IMR-90 (cell line): Measurements from ENCODE around the gene IMPG2. TPM values are rescaled to one million over a fixed set of nuclear protein-coding genes. Genes with fewer than 3 reads are reported as not detected.

Experiments used
- ATAC-seq: fragments of 200-7000 bp; cut with Tn5 transposase; 2 replicates; pipeline ENCODE4 v1.9.1; 2020; ENCODE audit warnings: low read depth, mild to moderate bottlenecking, moderate library complexity
- BruUV-seq: library from RNA; stranded (reverse); fragments of 400-500 nt; replicated peaks from 2 replicates; lab custom pipeline; 2021; lab: Mats Ljungman, UMichigan
- CTCF ChIA-PET: fragments of 300-600 bp; formaldehyde crosslinking; extraction: SDS; loops from one replicate; lab custom pipeline; 2021; ENCODE audit warnings: antibody characterized with exemption; lab: Yijun Ruan, JAX
- POLR2A ChIA-PET: fragments of 300-600 bp; sonication (Branson Sonifier 250); formaldehyde crosslinking; loops from one replicate; lab custom pipeline; 2022; ENCODE audit warnings: antibody characterized with exemption; ENCODE audit not compliant: unreplicated experiment; lab: Charles Lee
- DNase-seq: peaks from one replicate; pipeline ENCODE4 v3.0.0; 2013
- H2AFZ ChIP-seq: replicated peaks from 2 replicates; pipeline ENCODE3; 2013; ENCODE audit warnings: low read length, mild to moderate bottlenecking; ENCODE audit not compliant: poor library complexity
- H2AK5ac ChIP-seq: 2 replicates; pipeline ENCODE4 v1.6.1; 2013; ENCODE audit warnings: low read depth, low read length, inconsistent platforms
- H2AK9ac ChIP-seq: replicated peaks from 2 replicates; pipeline ENCODE3; 2013; ENCODE audit warnings: mild to moderate bottlenecking, low read depth, low read length, moderate library complexity; ENCODE audit not compliant: poor library complexity
- H2BK120ac ChIP-seq: 2 replicates; pipeline ENCODE4 v1.6.1; 2013; ENCODE audit warnings: low read depth, low read length, inconsistent platforms
- H2BK15ac ChIP-seq: 3 replicates; pipeline ENCODE4 v1.6.1; 2013; ENCODE audit warnings: low read depth, low read length, inconsistent platforms
- H2BK20ac ChIP-seq: 2 replicates; pipeline ENCODE4 v1.6.1; 2013; ENCODE audit warnings: low read depth, mild to moderate bottlenecking, inconsistent platforms, low read length, moderate library complexity
- H2BK5ac ChIP-seq: 2 replicates; pipeline ENCODE4 v1.6.1; 2013; ENCODE audit warnings: mild to moderate bottlenecking, low read depth, low read length, inconsistent platforms; ENCODE audit not compliant: poor library complexity, severe bottlenecking
- H3K14ac ChIP-seq: replicated peaks from 2 replicates; pipeline ENCODE4 v1.6.1; 2013; ENCODE audit warnings: low read depth, low read length, inconsistent platforms
- H3K18ac ChIP-seq: 2 replicates; pipeline ENCODE4 v1.6.1; 2013; ENCODE audit warnings: low read depth, low read length, control low read depth
- H3K23ac ChIP-seq: 2 replicates; pipeline ENCODE4 v1.6.1; 2013; ENCODE audit warnings: low read depth, low read length, inconsistent platforms
- H3K27ac ChIP-seq: 2 replicates; pipeline ENCODE4 v1.5.1; 2013; ENCODE audit warnings: mild to moderate bottlenecking, control low read depth, low read length; ENCODE audit not compliant: insufficient read depth
- H3K27me3 ChIP-seq: 2 replicates; pipeline ENCODE4 v1.6.1; 2013; ENCODE audit warnings: low read length; ENCODE audit not compliant: control insufficient read depth, insufficient read depth
- H3K36me3 ChIP-seq: 2 replicates; pipeline ENCODE4 v1.6.1; 2013; ENCODE audit warnings: low read length, mixed read lengths; ENCODE audit not compliant: control insufficient read depth, insufficient read depth
- H3K4ac ChIP-seq: 2 replicates; pipeline ENCODE4 v1.6.1; 2013; ENCODE audit warnings: low read depth, low read length, inconsistent platforms
- H3K4me1 ChIP-seq: 2 replicates; pipeline ENCODE4 v1.6.1; 2013; ENCODE audit warnings: low read length, mixed read lengths; ENCODE audit not compliant: control insufficient read depth, insufficient read depth
- H3K4me2 ChIP-seq: 2 replicates; pipeline ENCODE4 v1.6.1; 2013; ENCODE audit warnings: low read depth, mild to moderate bottlenecking, control low read depth, low read length, moderate library complexity
- H3K4me3 ChIP-seq: 2 replicates; pipeline ENCODE4 v1.5.1; 2013; ENCODE audit warnings: low read depth, mild to moderate bottlenecking, control low read depth, low read length, moderate library complexity; ENCODE audit not compliant: insufficient read depth
- H3K56ac ChIP-seq: 2 replicates; pipeline ENCODE4 v1.6.1; 2013; ENCODE audit warnings: low read length, inconsistent platforms; ENCODE audit not compliant: insufficient read depth; ENCODE audit errors: extremely low read depth
- H3K79me1 ChIP-seq, 2 experiments: 2 replicates each; pipeline ENCODE4 v1.6.1; 2013; ENCODE audit warnings: low read length in 2 of 2, inconsistent platforms in 1 of 2, low read depth in 1 of 2
- H3K9ac ChIP-seq: 2 replicates; pipeline ENCODE4 v1.6.1; 2013; ENCODE audit warnings: low read depth, low read length, control low read depth
- H3K9me1 ChIP-seq: 2 replicates; pipeline ENCODE4 v1.6.1; 2013; ENCODE audit warnings: low read length, inconsistent platforms; ENCODE audit not compliant: insufficient read depth
- H3K9me3 ChIP-seq: 2 replicates; pipeline ENCODE4 v1.6.1; 2013; ENCODE audit warnings: low read length; ENCODE audit not compliant: control insufficient read depth, insufficient read depth
- H4K20me1 ChIP-seq: 2 replicates; pipeline ENCODE4 v1.6.1; 2013; ENCODE audit warnings: low read length, inconsistent platforms; ENCODE audit not compliant: insufficient read depth
- H4K5ac ChIP-seq: 2 replicates; pipeline ENCODE4 v1.6.1; 2013; ENCODE audit warnings: mild to moderate bottlenecking, low read depth, low read length, control low read depth
- H4K8ac ChIP-seq, 2 experiments: 2 replicates each; pipeline ENCODE4 v1.6.1; 2013; ENCODE audit warnings: low read depth in 2 of 2, low read length in 2 of 2, control low read depth in 1 of 2, inconsistent platforms in 1 of 2
- H4K91ac ChIP-seq: 2 replicates; pipeline ENCODE4 v1.6.1; 2013; ENCODE audit warnings: low read depth, low read length, inconsistent platforms; ENCODE audit not compliant: insufficient read depth
- BHLHE40 ChIP-seq: fragments of 150-350 bp; IDR thresholded peaks from 2 replicates; pipeline ENCODE4 v1.6.1; 2016; ENCODE audit warnings: mild to moderate bottlenecking, low read depth, low read length
- CEBPB ChIP-seq: IDR thresholded peaks from 2 replicates; pipeline ENCODE4 v1.6.1; 2012; ENCODE audit warnings: low read depth, low read length, improper control_type of control experiment
- CTCF ChIP-seq: conservative IDR thresholded peaks from 2 replicates; pipeline ENCODE4 v1.5.1; 2012; ENCODE audit warnings: mild to moderate bottlenecking, low read depth, low read length, improper control_type of control experiment
- ELK1 ChIP-seq: fragments of 150-350 bp; IDR thresholded peaks from 2 replicates; pipeline ENCODE4 v1.6.1; 2016; ENCODE audit warnings: low read depth, mild to moderate bottlenecking, low read length, moderate library complexity, borderline replicate concordance
- FOS ChIP-seq: fragments of 150-350 bp; IDR thresholded peaks from 2 replicates; pipeline ENCODE4 v1.6.1; 2016; ENCODE audit warnings: low read depth, low read length
- MAZ ChIP-seq: IDR thresholded peaks from 2 replicates; pipeline ENCODE4 v1.6.1; 2012; ENCODE audit warnings: low read depth, mild to moderate bottlenecking, low read length, improper control_type of control experiment, moderate library complexity, borderline replicate concordance
- MXI1 ChIP-seq: IDR thresholded peaks from 2 replicates; pipeline ENCODE4 v1.6.1; 2012; ENCODE audit warnings: low read depth, mild to moderate bottlenecking, low read length, moderate library complexity, borderline replicate concordance
- NFE2L2 ChIP-seq: fragments of 150-350 bp; IDR thresholded peaks from 2 replicates; pipeline ENCODE4 v1.6.1; 2016; ENCODE audit warnings: low read depth, mild to moderate bottlenecking, low read length
- POLR2A ChIP-seq: IDR thresholded peaks from 2 replicates; pipeline ENCODE4 v1.6.1; 2012; ENCODE audit warnings: mild to moderate bottlenecking, low read depth, low read length
- RAD21 ChIP-seq: IDR thresholded peaks from 2 replicates; pipeline ENCODE4 v1.6.1; 2012; ENCODE audit warnings: low read length, improper control_type of control experiment
- RCOR1 ChIP-seq: IDR thresholded peaks from 2 replicates; pipeline ENCODE4 v1.6.1; 2012; ENCODE audit warnings: mild to moderate bottlenecking, low read length, improper control_type of control experiment; ENCODE audit not compliant: insufficient replicate concordance
- RFX5 ChIP-seq: IDR thresholded peaks from 2 replicates; pipeline ENCODE4 v1.8.0; 2012; ENCODE audit warnings: low read depth, mild to moderate bottlenecking, low read length, moderate library complexity
- SMC3 ChIP-seq: fragments of 150-350 bp; IDR thresholded peaks from 2 replicates; pipeline ENCODE4 v1.6.1; 2016; ENCODE audit warnings: low read depth, mild to moderate bottlenecking, antibody characterized with exemption, low read length, moderate library complexity
- USF2 ChIP-seq: fragments of 150-350 bp; IDR thresholded peaks from 2 replicates; pipeline ENCODE4 v1.6.1; 2017; ENCODE audit warnings: mild to moderate bottlenecking, antibody characterized with exemption, low read length, low read depth
- WGBS, 2 experiments: methylation state at CpG; one replicate each; pipeline versions ENCODE4 v1.1.5 to v1.1.7; 2013; ENCODE audit warnings: missing lambda C conversion rate in 2 of 2; ENCODE audit not compliant: insufficient read length in 1 of 2; ENCODE audit errors: extremely low coverage in 2 of 2; 5-methylcytosine and 5-hydroxymethylcytosine counted together
- dilution Hi-C: fragments of 300-500 bp; cut with HindIII; formaldehyde crosslinking; loops from one replicate; pipeline ENCODE4 v1.14.3; 2018; ENCODE audit warnings: low sequenced_read_pairs; ENCODE audit not compliant: unreplicated experiment
- in situ Hi-C: fragments of 300-500 bp; cut with MboI; formaldehyde crosslinking; loops from 3 replicates; pipeline ENCODE4 v1.14.3; 2019; ENCODE audit warnings: low sequenced_read_pairs, inconsistent platforms, mixed read lengths
- intact Hi-C: fragments of 100-400 bp; cut with micrococcal nuclease; formaldehyde crosslinking; loops from 2 replicates; pipeline ENCODE4 v1.10.0; 2022
- polyA plus RNA-seq, 3 experiments: library from polyadenylated mRNA; depleted of rRNA; stranded (reverse); fragments of >200 nt; gene quantifications; 2 replicates each; pipeline ENCODE4 v1.2.3, GENCODE V29; 2012; ENCODE audit warnings: low replicate concordance in 1 of 3
- total RNA-seq: library from RNA; depleted of rRNA; stranded (reverse); fragments of >200 nt; gene quantifications from 2 replicates; pipeline ENCODE4 v1.2.3, GENCODE V29; 2012

The IMPG2 gene
- total and polyA plus RNA-seq, 2 of the 4 experiments (the other 2 are of a cell fraction), result 0.10 to 0.18 TPM

GRCh38 chr3:101228441-101228840 is 91.9 kb downstream of the IMPG2 start:
- no peaks in the 10 kb centered on the region for H4K20me1 ChIP-seq
- ChIA-PET CTCF (no interaction called here), POLR2A (no interaction called here)
- no peak overlapping the region for H3K56ac ChIP-seq
- peaks cover 1% of the 10 kb centered on the region; the same call in 1 of the 2 replicates for H3K4me1 ChIP-seq
- H3K27ac ChIP-seq, result no peak overlapping the region
- H2BK120ac ChIP-seq, result no peak overlapping the region
- H2AFZ ChIP-seq, result no peak overlapping the region
- no peak overlapping the region for H3K14ac ChIP-seq
- no peak overlapping the region for H2BK20ac ChIP-seq
- H3K9ac ChIP-seq, result no peak overlapping the region
- in situ Hi-C loops (no loop called here), intact Hi-C loops (no loop called here), dilution Hi-C loops (no loop called here)
- no peaks in the 10 kb centered on the region for H3K9me3 ChIP-seq
- no peak for TF ChIP-seq RAD21
- TF ChIP-seq MXI1, result no peak
- no peak for TF ChIP-seq POLR2A
- TF ChIP-seq RFX5, result no peak
- TF ChIP-seq USF2, result no peak
- no peak for TF ChIP-seq BHLHE40
- TF ChIP-seq CTCF, result no peak
- no peak for TF ChIP-seq ELK1
- TF ChIP-seq MAZ, result no peak
- TF ChIP-seq RCOR1, result no peak
- no peak for TF ChIP-seq NFE2L2
- TF ChIP-seq FOS, result no peak
- TF ChIP-seq CEBPB, result no peak
- TF ChIP-seq SMC3, result no peak
- DNase-seq (no peak), ATAC-seq (no peak)
- BruUV-seq, result no TSS peak
- no peak overlapping the region for H4K8ac ChIP-seq
- no peak overlapping the region for H3K4me3 ChIP-seq
- no peak overlapping the region for H2BK5ac ChIP-seq
- H3K36me3 ChIP-seq, result no peaks in the 10 kb centered on the region
- no peak overlapping the region for H4K91ac ChIP-seq
- no peaks in the 10 kb centered on the region for H3K27me3 ChIP-seq
- H2AK9ac ChIP-seq, result no peak overlapping the region
- H3K18ac ChIP-seq, result no peak overlapping the region
- no peak overlapping the region for H3K4ac ChIP-seq
- no peak overlapping the region for H4K5ac ChIP-seq
- no CpG with 5 or more reads among the region's 3 CpGs for WGBS, 2 experiments
- H3K79me1 ChIP-seq, result no peaks in the 10 kb centered on the region
- H2BK15ac ChIP-seq, result no peak overlapping the region
- no peak overlapping the region for H3K23ac ChIP-seq
- no peaks in the 10 kb centered on the region for H3K9me1 ChIP-seq
- no peak overlapping the region for H2AK5ac ChIP-seq
- H3K4me2 ChIP-seq, result no peak overlapping the region
